Panc1 (cell line): ENCODE data around the gene TMEM131L. TPM values are rescaled to one million over a fixed set of nuclear protein-coding genes. Genes with fewer than 3 reads are reported as not detected.

Experiments used
- ATAC-seq: fragments of 200-7000 bp; cut with Tn5 transposase; 2 replicates; pipeline ENCODE4 v1.9.1; 2020; ENCODE audit warnings: mild to moderate bottlenecking, moderate library complexity
- BruUV-seq: library from RNA; stranded (reverse); fragments of 400-500 nt; replicated peaks from 2 replicates; lab custom pipeline; 2021; lab: Mats Ljungman, UMichigan
- CTCF ChIA-PET: fragments of 300-600 bp; sonication (Branson Sonifier 250); formaldehyde crosslinking; loops from one replicate; lab custom pipeline; 2022; ENCODE audit warnings: antibody characterized with exemption; lab: Charles Lee
- POLR2A ChIA-PET: fragments of 300-600 bp; sonication (Branson Sonifier 250); formaldehyde crosslinking; loops from one replicate; lab custom pipeline; 2022; ENCODE audit warnings: antibody characterized with exemption; lab: Charles Lee
- DNase-seq: peaks from one replicate; pipeline ENCODE4 v3.0.0-alpha.2; 2010; ENCODE audit warnings: low read depth, low spot score
- H3K27ac ChIP-seq: 2 replicates; pipeline ENCODE4 v1.5.1; 2011; ENCODE audit warnings: mild to moderate bottlenecking, low read length, inconsistent platforms
- H3K27me3 ChIP-seq: fragments of 200-500 bp; sonication (Bioruptor generic); 2 replicates; pipeline ENCODE4 v1.6.0; 2014; ENCODE audit warnings: low read length, inconsistent platforms; ENCODE audit not compliant: control insufficient read depth, insufficient read depth
- H3K36me3 ChIP-seq: fragments of 200-500 bp; sonication (Bioruptor generic); 2 replicates; pipeline ENCODE4 v1.5.1; 2014; ENCODE audit warnings: inconsistent platforms, mild to moderate bottlenecking, low read length, moderate library complexity; ENCODE audit not compliant: control insufficient read depth, insufficient read depth
- H3K4me1 ChIP-seq: 2 replicates; pipeline ENCODE4 v1.5.1; 2011; ENCODE audit warnings: inconsistent platforms, mild to moderate bottlenecking, low read length, moderate library complexity; ENCODE audit not compliant: control insufficient read depth, insufficient read depth
- H3K4me3 ChIP-seq, 2 experiments: 2 replicates each; pipeline ENCODE4 v1.5.1; 2011 to 2012; ENCODE audit warnings: low read depth in 2 of 2, low read length in 2 of 2, mild to moderate bottlenecking in 2 of 2, inconsistent platforms in 1 of 2, moderate library complexity in 1 of 2
- H3K9me3 ChIP-seq: fragments of 200-500 bp; sonication (Bioruptor generic); 2 replicates; pipeline ENCODE4 v1.5.1; 2014; ENCODE audit warnings: low read depth, mild to moderate bottlenecking, inconsistent platforms, low read length, moderate library complexity; ENCODE audit not compliant: control insufficient read depth, insufficient read depth
- POLR2AphosphoS5 ChIP-seq: IDR thresholded peaks from 2 replicates; pipeline ENCODE4 v1.6.1; 2012; ENCODE audit warnings: mild to moderate bottlenecking, low read depth, low read length, moderate library complexity
- SIN3A ChIP-seq: IDR thresholded peaks from 2 replicates; pipeline ENCODE4 v1.6.1; 2012; ENCODE audit warnings: low read depth, mild to moderate bottlenecking, low read length, moderate library complexity, borderline replicate concordance; ENCODE audit not compliant: insufficient read depth
- TCF7L2 ChIP-seq: IDR thresholded peaks from 2 replicates; pipeline ENCODE4 v1.6.1; 2011; ENCODE audit warnings: mild to moderate bottlenecking, low read depth, low read length, inconsistent platforms
- in situ Hi-C: cut with HindIII; loops from 2 replicates; pipeline ENCODE4 v1.10.0; 2016; ENCODE audit warnings: low sequenced_read_pairs, low pct_unique_long_range_greater_than_20kb
- intact Hi-C: fragments of 100-400 bp; cut with micrococcal nuclease; formaldehyde crosslinking; loops from one replicate; pipeline ENCODE4 v1.10.0; 2022; ENCODE audit not compliant: unreplicated experiment
- total RNA-seq: library from RNA; stranded (reverse); gene quantifications from one replicate; pipeline ENCODE4 v1.2.1, GENCODE V29; 2021; ENCODE audit not compliant: unreplicated experiment
- TF ChIP-seq, protein P1 (sequence below), 2 experiments: IDR thresholded peaks; 2 replicates each; pipeline ENCODE4 v1.6.1; 2011 to 2012; ENCODE audit warnings: low read depth in 2 of 2, control low read depth in 1 of 2, low read length in 1 of 2, mild to moderate bottlenecking in 1 of 2, moderate library complexity in 1 of 2; ENCODE audit not compliant: insufficient read depth in 1 of 2
- TF ChIP-seq, protein P2 (sequence below): fragments of 450-650 bp; IDR thresholded peaks from 2 replicates; pipeline ENCODE4 v1.5.1; 2017; ENCODE audit warnings: mild to moderate bottlenecking

The TMEM131L gene
- total RNA-seq, 1 experiment from 2014 or later: 13.5 TPM

DNA sequence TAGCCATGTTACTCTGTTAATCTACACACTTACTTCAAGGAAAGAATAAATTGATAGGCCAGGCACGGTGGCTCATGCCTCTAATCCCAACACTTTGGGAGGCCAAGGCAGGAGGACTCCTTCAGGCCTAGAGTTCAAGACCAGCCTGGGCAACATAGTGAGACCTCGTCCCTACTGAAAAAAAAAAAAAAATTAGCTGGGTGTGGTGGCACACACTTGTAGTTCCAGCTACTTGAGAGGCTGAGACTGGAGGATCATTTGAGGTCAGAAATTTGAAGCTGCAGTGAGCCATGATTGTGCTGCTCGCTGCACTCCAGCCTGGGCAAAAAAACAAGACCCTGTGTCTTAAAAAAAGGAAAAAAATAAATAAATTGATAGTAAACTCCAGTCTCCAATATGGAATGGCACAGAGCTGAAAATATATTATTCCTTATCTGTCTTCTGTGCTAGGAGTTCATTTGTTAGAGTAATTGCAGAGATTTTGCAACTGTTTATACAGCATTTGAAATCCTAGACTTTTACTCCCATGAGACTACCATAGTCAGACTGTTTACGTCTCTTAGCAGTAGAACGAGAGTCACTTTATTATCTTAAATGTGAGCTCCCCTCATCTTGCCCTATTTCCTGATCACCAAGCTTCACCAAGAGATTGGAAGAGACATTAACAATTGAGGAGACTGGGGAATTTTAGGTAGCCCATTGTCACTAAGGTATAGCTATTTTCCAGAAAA, 18.8 kb upstream of the TMEM131L start:
- no peaks in the 10 kb centered on the region for H3K4me1 ChIP-seq
- BruUV-seq: no TSS peak
- H3K27me3 ChIP-seq: no peaks in the 10 kb centered on the region
- CTCF ChIA-PET: no interaction called here
- in situ Hi-C loops (no loop called here), intact Hi-C loops (no loop called here)
- H3K9me3 ChIP-seq: no peaks in the 10 kb centered on the region
- DNase-seq (no peak), ATAC-seq (no peak)
- no peaks in the 10 kb centered on the region for H3K36me3 ChIP-seq
- TF ChIP-seq POLR2AphosphoS5 (no peak), SIN3A (no peak), TCF7L2 (no peak)
- TF ChIP-seq, protein P1, sequence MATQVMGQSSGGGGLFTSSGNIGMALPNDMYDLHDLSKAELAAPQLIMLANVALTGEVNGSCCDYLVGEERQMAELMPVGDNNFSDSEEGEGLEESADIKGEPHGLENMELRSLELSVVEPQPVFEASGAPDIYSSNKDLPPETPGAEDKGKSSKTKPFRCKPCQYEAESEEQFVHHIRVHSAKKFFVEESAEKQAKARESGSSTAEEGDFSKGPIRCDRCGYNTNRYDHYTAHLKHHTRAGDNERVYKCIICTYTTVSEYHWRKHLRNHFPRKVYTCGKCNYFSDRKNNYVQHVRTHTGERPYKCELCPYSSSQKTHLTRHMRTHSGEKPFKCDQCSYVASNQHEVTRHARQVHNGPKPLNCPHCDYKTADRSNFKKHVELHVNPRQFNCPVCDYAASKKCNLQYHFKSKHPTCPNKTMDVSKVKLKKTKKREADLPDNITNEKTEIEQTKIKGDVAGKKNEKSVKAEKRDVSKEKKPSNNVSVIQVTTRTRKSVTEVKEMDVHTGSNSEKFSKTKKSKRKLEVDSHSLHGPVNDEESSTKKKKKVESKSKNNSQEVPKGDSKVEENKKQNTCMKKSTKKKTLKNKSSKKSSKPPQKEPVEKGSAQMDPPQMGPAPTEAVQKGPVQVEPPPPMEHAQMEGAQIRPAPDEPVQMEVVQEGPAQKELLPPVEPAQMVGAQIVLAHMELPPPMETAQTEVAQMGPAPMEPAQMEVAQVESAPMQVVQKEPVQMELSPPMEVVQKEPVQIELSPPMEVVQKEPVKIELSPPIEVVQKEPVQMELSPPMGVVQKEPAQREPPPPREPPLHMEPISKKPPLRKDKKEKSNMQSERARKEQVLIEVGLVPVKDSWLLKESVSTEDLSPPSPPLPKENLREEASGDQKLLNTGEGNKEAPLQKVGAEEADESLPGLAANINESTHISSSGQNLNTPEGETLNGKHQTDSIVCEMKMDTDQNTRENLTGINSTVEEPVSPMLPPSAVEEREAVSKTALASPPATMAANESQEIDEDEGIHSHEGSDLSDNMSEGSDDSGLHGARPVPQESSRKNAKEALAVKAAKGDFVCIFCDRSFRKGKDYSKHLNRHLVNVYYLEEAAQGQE (IDR thresholded peaks at IDR 0.05; ENCODE audit: insufficient read depth in 1 of 2, low read depth in 2 of 2, low read length in 1 of 2): no peak
- TF ChIP-seq, protein P2, sequence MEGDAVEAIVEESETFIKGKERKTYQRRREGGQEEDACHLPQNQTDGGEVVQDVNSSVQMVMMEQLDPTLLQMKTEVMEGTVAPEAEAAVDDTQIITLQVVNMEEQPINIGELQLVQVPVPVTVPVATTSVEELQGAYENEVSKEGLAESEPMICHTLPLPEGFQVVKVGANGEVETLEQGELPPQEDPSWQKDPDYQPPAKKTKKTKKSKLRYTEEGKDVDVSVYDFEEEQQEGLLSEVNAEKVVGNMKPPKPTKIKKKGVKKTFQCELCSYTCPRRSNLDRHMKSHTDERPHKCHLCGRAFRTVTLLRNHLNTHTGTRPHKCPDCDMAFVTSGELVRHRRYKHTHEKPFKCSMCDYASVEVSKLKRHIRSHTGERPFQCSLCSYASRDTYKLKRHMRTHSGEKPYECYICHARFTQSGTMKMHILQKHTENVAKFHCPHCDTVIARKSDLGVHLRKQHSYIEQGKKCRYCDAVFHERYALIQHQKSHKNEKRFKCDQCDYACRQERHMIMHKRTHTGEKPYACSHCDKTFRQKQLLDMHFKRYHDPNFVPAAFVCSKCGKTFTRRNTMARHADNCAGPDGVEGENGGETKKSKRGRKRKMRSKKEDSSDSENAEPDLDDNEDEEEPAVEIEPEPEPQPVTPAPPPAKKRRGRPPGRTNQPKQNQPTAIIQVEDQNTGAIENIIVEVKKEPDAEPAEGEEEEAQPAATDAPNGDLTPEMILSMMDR: no peak
- POLR2A ChIA-PET: no interaction called here
- H3K4me3 ChIP-seq: no peak overlapping the region
- H3K27ac ChIP-seq: no peak overlapping the region

DNA sequence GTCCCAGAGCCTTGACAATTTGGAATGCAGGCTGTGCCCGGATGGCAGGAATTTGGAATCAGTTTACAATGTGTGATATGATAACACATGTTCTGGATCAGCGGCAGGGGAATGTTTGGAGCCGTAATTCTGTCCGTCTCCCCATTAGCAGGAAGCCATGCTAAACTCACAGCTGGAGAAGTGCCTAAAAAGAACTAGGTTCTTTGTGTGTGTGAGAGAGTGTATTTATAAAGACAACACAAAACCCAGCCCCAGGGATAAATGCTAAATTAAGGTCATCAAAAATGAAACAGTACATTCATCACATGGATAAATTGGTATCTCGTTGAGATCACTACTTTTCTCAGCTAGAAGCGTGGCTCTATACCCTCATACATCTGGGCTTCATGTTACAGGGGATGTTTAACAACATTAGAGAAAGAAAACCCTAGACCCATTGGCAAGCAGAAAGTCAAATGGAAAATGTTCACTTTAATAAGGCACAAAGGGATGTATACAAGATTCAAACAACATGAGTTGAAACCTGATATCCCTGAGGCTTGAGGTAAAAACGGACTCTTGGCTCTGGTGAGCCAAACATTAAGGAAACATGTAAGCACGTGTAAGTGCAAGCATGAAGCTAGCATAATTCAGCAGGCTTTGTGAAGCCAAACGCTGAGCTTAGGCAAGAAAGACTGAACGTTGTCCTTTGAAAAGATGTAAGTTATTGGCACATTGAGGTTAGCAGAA, 18.0 kb upstream of the TMEM131L start:
- no peaks in the 10 kb centered on the region for H3K36me3 ChIP-seq
- ChIA-PET CTCF (no interaction called here), POLR2A (no interaction called here)
- BruUV-seq: no TSS peak
- in situ Hi-C loops: no loop called here
- DNase-seq (no peak), ATAC-seq (no peak)
- H3K27ac ChIP-seq: no peak overlapping the region
- H3K4me3 ChIP-seq: no peak overlapping the region
- no peaks in the 10 kb centered on the region for H3K27me3 ChIP-seq
- intact Hi-C loops: no loop called here
- H3K9me3 ChIP-seq: no peaks in the 10 kb centered on the region
- TF ChIP-seq POLR2AphosphoS5: no peak
- no peak for TF ChIP-seq TCF7L2
- no peak for TF ChIP-seq SIN3A
- TF ChIP-seq, protein P1 (IDR thresholded peaks at IDR 0.05; ENCODE audit: insufficient read depth in 1 of 2, low read depth in 2 of 2, low read length in 1 of 2): no peak
- TF ChIP-seq, protein P2: no peak
- no peaks in the 10 kb centered on the region for H3K4me1 ChIP-seq
